SH-SY5Y (cell line): ENCODE measurements around the gene MFN1.

Source experiments
- GATA2 ChIP-seq: IDR thresholded peaks from 2 replicates; pipeline ENCODE4 v1.6.1; 2011; ENCODE audit warnings: mild to moderate bottlenecking, low read depth, low read length
- GATA3 ChIP-seq: IDR thresholded peaks from 2 replicates; pipeline ENCODE4 v1.6.1; 2011; ENCODE audit warnings: low read depth, mild to moderate bottlenecking, low read length, moderate library complexity

- no peak for TF ChIP-seq GATA3
- TF ChIP-seq GATA2: no peak
Observed at GRCh38 chr3:179438841-179439240, 91.3 kb downstream of the MFN1 start.
